ENCODE data around the gene BRD7. TPM values are rescaled to one million over a fixed set of nuclear protein-coding genes. Genes with fewer than 3 reads are reported as not detected.

Gene BRD7
- total RNA-seq, 2 donors from 2014 or later, result 28.0 to 28.9 TPM

DNA sequence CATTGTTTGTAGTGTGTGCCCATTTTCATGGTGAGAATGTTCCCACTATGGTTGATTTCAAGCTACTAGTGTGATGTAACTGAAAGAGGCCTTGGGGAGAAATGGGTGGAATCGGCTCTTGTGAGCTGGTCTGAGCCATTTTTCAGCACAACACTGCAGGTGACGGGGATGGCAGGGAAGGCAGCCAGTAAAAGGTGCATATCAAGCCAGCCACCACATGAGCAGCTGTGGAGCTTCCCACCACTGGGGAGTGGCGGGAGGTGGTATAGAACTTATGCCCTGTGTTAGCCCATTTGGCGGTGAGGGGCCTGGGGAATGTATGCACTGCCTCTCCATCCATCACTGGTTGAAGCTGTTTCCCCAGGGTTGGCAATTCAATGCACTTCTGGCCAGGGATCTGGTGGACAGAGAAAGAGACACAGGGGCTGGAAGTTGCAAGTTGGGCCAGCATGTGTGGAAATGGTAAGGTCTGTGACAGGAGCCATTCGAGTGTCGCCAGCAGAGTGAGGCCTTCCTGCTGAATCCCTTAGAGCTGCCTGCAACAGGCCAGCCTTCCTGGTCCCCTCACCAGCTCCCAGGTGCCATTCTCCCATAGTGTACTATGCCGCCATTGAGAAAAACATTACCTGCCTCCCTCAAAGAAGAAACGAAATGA is 31.7 kb upstream of the BRD7 start:
- TF ChIP-seq, protein P1, sequence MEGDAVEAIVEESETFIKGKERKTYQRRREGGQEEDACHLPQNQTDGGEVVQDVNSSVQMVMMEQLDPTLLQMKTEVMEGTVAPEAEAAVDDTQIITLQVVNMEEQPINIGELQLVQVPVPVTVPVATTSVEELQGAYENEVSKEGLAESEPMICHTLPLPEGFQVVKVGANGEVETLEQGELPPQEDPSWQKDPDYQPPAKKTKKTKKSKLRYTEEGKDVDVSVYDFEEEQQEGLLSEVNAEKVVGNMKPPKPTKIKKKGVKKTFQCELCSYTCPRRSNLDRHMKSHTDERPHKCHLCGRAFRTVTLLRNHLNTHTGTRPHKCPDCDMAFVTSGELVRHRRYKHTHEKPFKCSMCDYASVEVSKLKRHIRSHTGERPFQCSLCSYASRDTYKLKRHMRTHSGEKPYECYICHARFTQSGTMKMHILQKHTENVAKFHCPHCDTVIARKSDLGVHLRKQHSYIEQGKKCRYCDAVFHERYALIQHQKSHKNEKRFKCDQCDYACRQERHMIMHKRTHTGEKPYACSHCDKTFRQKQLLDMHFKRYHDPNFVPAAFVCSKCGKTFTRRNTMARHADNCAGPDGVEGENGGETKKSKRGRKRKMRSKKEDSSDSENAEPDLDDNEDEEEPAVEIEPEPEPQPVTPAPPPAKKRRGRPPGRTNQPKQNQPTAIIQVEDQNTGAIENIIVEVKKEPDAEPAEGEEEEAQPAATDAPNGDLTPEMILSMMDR (IDR thresholded peaks at IDR 0.05), result no peak
- H3K27me3 ChIP-seq, result no peaks in the 10 kb centered on the region

DNA sequence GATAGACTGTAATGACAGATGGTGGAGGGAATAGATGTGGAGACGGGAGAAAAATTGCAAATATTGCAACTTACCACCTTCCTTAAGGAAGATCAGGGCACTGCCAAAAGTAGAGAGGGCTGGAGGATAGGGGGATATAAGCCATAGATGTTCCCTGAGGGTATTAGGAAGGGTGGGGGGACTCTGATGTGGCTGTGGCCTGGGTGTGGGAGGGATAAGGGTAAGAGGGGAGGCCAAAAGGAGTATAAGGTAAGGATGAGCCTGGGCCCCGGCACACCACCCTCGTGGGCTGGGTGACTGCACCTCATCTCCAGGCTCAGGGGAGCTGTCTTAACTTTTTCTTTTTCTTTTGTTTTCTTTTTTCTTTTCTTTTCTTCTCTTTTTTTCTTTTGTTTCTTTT is 30.6 kb upstream of the BRD7 start:
- TF ChIP-seq, protein P1 (IDR thresholded peaks at IDR 0.05), result no peak
- DNase-seq (ENCODE audit: low spot score), result no peak

More for the DNA sequence above, 31.7 kb upstream of the BRD7 start:
- Histone ChIP-seq H3K4me1 (no peaks in the 10 kb centered on the region), H3K36me3 (no peaks in the 10 kb centered on the region), H3K27ac (no peak overlapping the region), H3K4me3 (no peak overlapping the region), H3K9me3 (no peaks in the 10 kb centered on the region)
- peak; percentile 21 for DNase-seq (ENCODE audit: low spot score)

DNA sequence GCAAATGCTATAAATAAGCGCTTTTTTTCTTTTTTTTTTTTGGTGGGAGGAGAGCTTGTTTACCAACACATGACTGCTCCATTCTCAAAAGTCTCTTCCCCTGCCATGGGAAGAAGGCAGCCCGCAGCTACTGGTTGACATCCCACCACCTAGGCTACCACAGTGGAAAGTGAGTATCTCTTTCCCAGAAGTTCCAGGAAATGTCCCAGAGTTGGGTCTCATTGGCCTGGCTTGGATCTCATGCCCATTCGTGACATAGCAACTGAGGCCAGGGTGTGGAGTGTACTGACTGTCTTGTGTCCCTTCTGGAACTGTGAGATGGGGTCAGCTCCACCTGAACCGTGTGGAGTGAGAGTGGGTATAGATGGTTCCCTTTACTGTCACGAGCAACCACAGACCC is 29.5 kb upstream of the BRD7 start:
- TF ChIP-seq, protein P1 (IDR thresholded peaks at IDR 0.05), result no peak
- Histone ChIP-seq H3K27ac (no peak overlapping the region), H3K9me3 (no peaks in the 10 kb centered on the region)

More for the DNA sequence above, 30.6 kb upstream of the BRD7 start:
- Histone ChIP-seq H3K4me3 (no peak overlapping the region), H3K27ac (no peak overlapping the region), H3K4me1 (no peaks in the 10 kb centered on the region), H3K9me3 (no peaks in the 10 kb centered on the region), H3K36me3 (no peaks in the 10 kb centered on the region), H3K27me3 (no peaks in the 10 kb centered on the region)

DNA sequence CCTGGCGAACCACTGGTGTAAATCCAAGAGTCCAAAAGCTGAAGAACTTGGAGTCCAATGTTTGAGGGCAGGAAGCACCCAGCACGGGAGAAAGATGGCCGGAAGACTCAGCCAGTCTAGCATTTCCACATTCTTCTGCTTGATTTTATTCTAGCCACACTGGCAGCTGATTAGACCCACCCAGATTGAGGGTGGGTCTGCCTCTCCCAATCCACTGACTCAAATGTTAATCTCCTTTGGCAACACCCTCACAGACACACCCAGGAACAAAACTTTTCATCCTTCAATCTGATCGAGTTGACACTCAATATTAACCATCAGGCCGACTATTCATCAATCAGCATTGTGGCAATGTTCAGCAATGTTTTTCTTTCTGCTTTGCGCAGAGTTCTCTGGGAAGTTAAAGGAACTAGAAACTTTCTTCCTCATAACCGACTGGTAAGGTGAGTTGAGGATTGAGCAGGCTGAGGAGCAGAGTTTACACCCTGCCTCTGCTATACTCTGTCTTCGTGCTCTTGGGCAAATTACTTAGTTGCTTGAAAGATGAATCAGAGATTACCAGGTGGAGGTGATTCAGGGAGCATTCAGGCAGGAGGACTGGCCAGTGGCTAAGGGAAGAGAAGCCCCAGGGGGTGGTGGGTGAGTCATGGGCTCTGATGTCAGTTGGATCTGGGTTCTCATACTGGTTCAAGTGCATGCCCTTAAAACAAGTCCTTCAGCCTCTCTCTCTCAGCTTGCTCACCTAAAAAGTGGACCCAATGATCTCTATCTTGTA is 28.2 kb upstream of the BRD7 start:
- Histone ChIP-seq H3K4me1 (no peaks in the 10 kb centered on the region), H3K4me3 (no peak overlapping the region), H3K27ac (no peak overlapping the region), H3K9me3 (no peaks in the 10 kb centered on the region), H3K36me3 (no peaks in the 10 kb centered on the region), H3K27me3 (no peaks in the 10 kb centered on the region)
- TF ChIP-seq, protein P1 (IDR thresholded peaks at IDR 0.05), result no peak
- DNase-seq (ENCODE audit: low spot score), result peak; percentile 36

More for the DNA sequence above, 29.5 kb upstream of the BRD7 start:
- Histone ChIP-seq H3K36me3 (no peaks in the 10 kb centered on the region), H3K4me1 (no peaks in the 10 kb centered on the region), H3K27me3 (no peaks in the 10 kb centered on the region), H3K4me3 (no peak overlapping the region)
- no peak for DNase-seq (ENCODE audit: low spot score)

DNA sequence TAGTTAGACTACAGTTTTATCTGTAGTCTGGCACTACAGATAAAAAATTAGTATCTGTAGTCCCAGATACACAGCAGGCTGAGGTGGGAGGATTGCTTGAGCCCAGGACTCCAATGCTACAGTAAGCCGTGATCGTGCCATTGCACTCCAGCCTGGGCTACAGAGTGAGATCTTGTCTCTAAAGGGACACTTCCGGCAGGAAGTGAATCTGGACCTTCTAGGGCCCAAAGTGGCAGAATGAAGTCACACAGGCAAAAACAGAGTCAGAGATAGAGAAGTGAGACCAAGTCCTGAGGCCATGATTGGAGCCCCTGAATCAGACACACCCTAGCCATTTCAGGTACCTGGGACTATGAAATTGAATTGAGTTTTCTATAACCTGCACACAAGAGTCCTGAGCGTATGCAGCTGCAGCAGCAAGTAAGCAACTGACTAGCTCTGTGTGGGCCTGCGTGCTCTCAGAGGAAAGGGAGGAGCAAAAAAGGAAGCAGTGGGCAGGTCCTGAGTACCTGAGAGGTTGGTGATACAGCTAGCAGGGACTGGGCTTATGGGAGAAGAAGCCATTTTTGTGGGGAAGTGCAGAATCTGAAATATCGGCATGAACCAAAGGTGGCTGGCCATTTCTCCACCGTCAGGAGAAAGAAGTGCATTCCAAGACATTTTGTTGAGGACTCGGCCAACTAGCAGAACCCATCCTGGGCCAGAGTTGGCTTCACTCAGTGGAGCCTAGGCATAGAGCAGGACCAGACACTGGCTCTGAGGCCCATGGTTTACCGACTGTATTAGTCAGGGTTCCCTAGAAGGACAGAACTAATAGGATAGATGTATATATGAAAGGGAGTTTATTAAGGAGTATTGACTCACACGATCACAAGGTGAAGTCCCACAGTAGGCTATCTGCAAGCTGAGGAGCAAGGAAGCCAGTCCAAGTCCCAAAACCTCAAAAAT is 27.2 kb upstream of the BRD7 start:
- H3K9me3 ChIP-seq, result no peaks in the 10 kb centered on the region
- no peaks in the 10 kb centered on the region for H3K27me3 ChIP-seq
- no peaks in the 10 kb centered on the region for H3K36me3 ChIP-seq
- peak; percentile 28 for DNase-seq (ENCODE audit: low spot score)
- TF ChIP-seq, protein P1 (IDR thresholded peaks at IDR 0.05), result no peak
- no peaks in the 10 kb centered on the region for H3K4me1 ChIP-seq
- no peak overlapping the region for H3K27ac ChIP-seq
- no peak overlapping the region for H3K4me3 ChIP-seq

Measured in right atrium auricular region (tissue), 2 donors.